Esophagus squamous epithelium (tissue), 5 donors: ENCODE data around the gene CLSTN3. TPM values are rescaled to one million over a fixed set of nuclear protein-coding genes. Genes with fewer than 3 reads are reported as not detected.

Source experiments
- DNase-seq: peaks from one replicate; lab custom pipeline; 2025; lab: John Stamatoyannopoulos, UW
- H3K27ac ChIP-seq, 4 donors: fragments of 200-600 bp; sonication (generic); one replicate each; pipeline ENCODE4 v1.5.1; 2016 to 2019; ENCODE audit warnings: mild to moderate bottlenecking in 1 of 4
- H3K27me3 ChIP-seq, 4 donors: fragments of 200-600 bp; sonication (generic); 1 replicate in 3 of 4; 2 replicates in 1 of 4; pipeline versions ENCODE4 v1.5.1 to v1.6.0; 2017 to 2021; ENCODE audit warnings: antibody characterized with exemption in 1 of 4
- H3K36me3 ChIP-seq, 3 donors: fragments of 200-600 bp; sonication (generic); one replicate each; pipeline ENCODE4 v1.5.1; 2016 to 2019
- H3K4me1 ChIP-seq, 3 donors: fragments of 200-600 bp; sonication (generic); one replicate each; pipeline ENCODE4 v1.5.1; 2017 to 2019
- H3K4me3 ChIP-seq, 4 donors: fragments of 200-600 bp; sonication (generic); 1 replicate in 3 of 4; 2 replicates in 1 of 4; pipeline ENCODE4 v1.5.1; 2016 to 2019; ENCODE audit warnings: mild to moderate bottlenecking in 2 of 4, moderate library complexity in 1 of 4
- H3K9me3 ChIP-seq, 3 donors: fragments of 200-600 bp; sonication (generic); one replicate each; pipeline ENCODE4 v1.5.1; 2016 to 2019
- CTCF ChIP-seq, 6 experiments: fragments of 450-650 bp in 4 of 6; fragments of 200-600 bp in 2 of 6; sonication (generic) in 2 of 6; IDR thresholded peaks; one replicate each; pipeline ENCODE4 v1.5.1; 2016 to 2019; ENCODE audit warnings: antibody characterized with exemption in 6 of 6, mild to moderate bottlenecking in 4 of 6, moderate library complexity in 4 of 6
- POLR2A ChIP-seq, 4 donors: fragments of 450-650 bp; IDR thresholded peaks; one replicate each; pipeline ENCODE4 v1.6.1; 2017; ENCODE audit warnings: antibody characterized with exemption in 4 of 4, mild to moderate bottlenecking in 4 of 4, moderate library complexity in 3 of 4
- WGBS, 2 donors: methylation state at CpG; one replicate each; pipeline ENCODE4 v1.1.5; 2018; 5-methylcytosine and 5-hydroxymethylcytosine counted together
- intact Hi-C: fragments of 100-400 bp; cut with DNase I; formaldehyde crosslinking; loops from one replicate; pipeline ENCODE4 v1.15.0; 2022
- total RNA-seq, 4 donors: library from RNA; depleted of rRNA; stranded (reverse); fragments of >200 nt; gene quantifications; one replicate each; pipeline ENCODE4 v1.1.0, GENCODE V29; 2016
- donor health status: DM: yes; HTN: yes; CAD: no.

CLSTN3 gene
- total RNA-seq, 4 donors from 2014 or later: 4.8 to 12.4 (median 9.5) TPM

- DNase-seq: no peak
- Histone ChIP-seq H3K27ac (no peak overlapping the region), H3K36me3 (peaks cover 3 to 55% (median 10%) of the 10 kb centered on the region in 3 donors), H3K4me1 (peaks cover 7 to 36% (median 10%) of the 10 kb centered on the region in 3 donors), H3K4me3 (no peak overlapping the region), H3K9me3 (no peaks in the 10 kb centered on the region), H3K27me3 (no peaks in the 10 kb centered on the region)
- TF ChIP-seq CTCF (IDR thresholded peaks at IDR 0.05) (no peak), POLR2A (IDR thresholded peaks at IDR 0.05) (no peak)
- 20 to 60% methylated on average over 1 to 4 of the region's 8 CpGs for WGBS, 2 donors
- intact Hi-C loops: no loop called here
Observed at GRCh38 chr12:7155471-7156034, 25.4 kb downstream of the CLSTN3 start.

GRCh38 chr12:7156259-7157197 lies 26.4 kb downstream of the CLSTN3 start:
- TF ChIP-seq CTCF (IDR thresholded peaks at IDR 0.05): no peak
- no peak for TF ChIP-seq POLR2A (IDR thresholded peaks at IDR 0.05)
- intact Hi-C loops: no loop called here
- H3K36me3 ChIP-seq: peaks cover 3 to 46% (median 4%) of the 10 kb centered on the region in 3 donors
- no peak overlapping the region for H3K4me3 ChIP-seq
- H3K27me3 ChIP-seq: no peaks in the 10 kb centered on the region
- WGBS, 2 donors: 81 to 85% methylated on average over 3 to 10 of the region's 24 CpGs
- no peaks in the 10 kb centered on the region for H3K9me3 ChIP-seq
- no peak for DNase-seq
- H3K27ac ChIP-seq: no peak overlapping the region
- peaks cover 7 to 36% (median 10%) of the 10 kb centered on the region in 3 donors for H3K4me1 ChIP-seq

- H3K27ac ChIP-seq: no peak overlapping the region
- 92 to 96% methylated on average over 5 to 6 of the region's 17 CpGs for WGBS, 2 donors
- no peak for DNase-seq
- no peaks in the 10 kb centered on the region for H3K9me3 ChIP-seq
- intact Hi-C loops: no loop called here
- H3K4me1 ChIP-seq: peaks cover 7 to 39% (median 10%) of the 10 kb centered on the region in 3 donors
- peaks cover 0 to 5% (median 0%) of the 10 kb centered on the region in 4 donors for H3K27me3 ChIP-seq
- H3K36me3 ChIP-seq: peaks cover 3 to 38% (median 4%) of the 10 kb centered on the region in 3 donors
- H3K4me3 ChIP-seq: no peak overlapping the region
- TF ChIP-seq CTCF (IDR thresholded peaks at IDR 0.05): no peak
Observed at GRCh38 chr12:7157391-7157790, 27.2 kb downstream of the CLSTN3 start.

- TF ChIP-seq POLR2A (IDR thresholded peaks at IDR 0.05) (no peak), CTCF (IDR thresholded peaks at IDR 0.05) (no peak)
- 69 to 72% methylated on average over 3 to 7 of the region's 10 CpGs for WGBS, 2 donors
- no peak for DNase-seq
Observed at GRCh38 chr12:7158781-7159609, 28.8 kb downstream of the CLSTN3 start.

More at GRCh38 chr12:7158781-7159609, 28.8 kb downstream of the CLSTN3 start:
- Histone ChIP-seq H3K36me3 (peaks cover 0 to 22% (median 3%) of the 10 kb centered on the region in 3 donors), H3K9me3 (no peaks in the 10 kb centered on the region), H3K27me3 (peaks cover 0 to 19% (median 0%) of the 10 kb centered on the region in 4 donors), H3K4me3 (no peak overlapping the region), H3K27ac (no peak overlapping the region), H3K4me1 (peaks cover 7 to 42% (median 10%) of the 10 kb centered on the region in 3 donors)
- intact Hi-C loops: no loop called here
